ENCODE results near the gene CD47. TPM values are rescaled to one million over a fixed set of nuclear protein-coding genes. Genes with fewer than 3 reads are reported as not detected.

Gene CD47
- total RNA-seq, 1 experiment from 2014 or later = 63.6 TPM

DNA sequence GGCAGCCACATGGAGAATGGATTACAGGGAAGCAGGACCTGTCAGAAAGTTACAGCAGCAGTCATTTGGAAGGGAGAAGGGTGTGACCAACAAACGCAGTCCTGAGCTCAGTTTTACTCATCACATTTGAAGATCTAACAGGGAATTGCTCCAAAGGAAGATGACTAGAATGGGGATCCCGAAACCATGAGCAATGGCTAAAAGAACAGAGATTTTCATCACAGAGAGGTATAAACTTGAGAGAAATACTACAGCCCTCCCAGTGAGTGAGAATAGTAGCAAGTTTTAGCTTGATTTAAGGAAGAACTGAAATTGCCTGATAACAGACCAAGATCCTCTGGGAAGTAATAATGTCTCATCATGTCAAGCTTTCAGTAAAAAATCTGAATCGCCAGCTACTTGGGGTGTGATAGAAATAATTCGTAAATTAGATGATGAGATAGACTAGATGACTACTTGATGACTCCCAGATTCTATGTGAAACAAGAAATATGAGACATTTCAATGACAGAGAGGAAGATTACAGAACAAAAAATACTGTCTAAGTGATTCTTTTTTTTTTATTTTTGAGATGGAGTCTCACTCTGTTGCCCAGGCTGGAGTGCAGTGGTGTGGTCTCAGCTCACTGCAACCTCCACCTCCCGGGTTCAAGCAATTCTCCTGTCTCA lies 16.9 kb downstream of the CD47 start:
- H3K9ac ChIP-seq (ENCODE audit: low read length) = no peak overlapping the region
- no TSS peak for BruUV-seq (replicated peaks)
- H2AFZ ChIP-seq (ENCODE audit: low read length) = no peak overlapping the region
- H3K4me2 ChIP-seq (ENCODE audit: low read length) = no peak overlapping the region
- DNase-seq = peak; percentile 14
- H3K4me3 ChIP-seq (ENCODE audit: low read length) = no peak overlapping the region
- TF ChIP-seq EZH2phosphoT487 (IDR thresholded peaks at IDR 0.05; ENCODE audit: borderline replicate concordance, low read length) (no peak), EZH2 (IDR thresholded peaks at IDR 0.05; ENCODE audit: low read length, unreplicated experiment) (no peak)
- TF ChIP-seq, protein P1, sequence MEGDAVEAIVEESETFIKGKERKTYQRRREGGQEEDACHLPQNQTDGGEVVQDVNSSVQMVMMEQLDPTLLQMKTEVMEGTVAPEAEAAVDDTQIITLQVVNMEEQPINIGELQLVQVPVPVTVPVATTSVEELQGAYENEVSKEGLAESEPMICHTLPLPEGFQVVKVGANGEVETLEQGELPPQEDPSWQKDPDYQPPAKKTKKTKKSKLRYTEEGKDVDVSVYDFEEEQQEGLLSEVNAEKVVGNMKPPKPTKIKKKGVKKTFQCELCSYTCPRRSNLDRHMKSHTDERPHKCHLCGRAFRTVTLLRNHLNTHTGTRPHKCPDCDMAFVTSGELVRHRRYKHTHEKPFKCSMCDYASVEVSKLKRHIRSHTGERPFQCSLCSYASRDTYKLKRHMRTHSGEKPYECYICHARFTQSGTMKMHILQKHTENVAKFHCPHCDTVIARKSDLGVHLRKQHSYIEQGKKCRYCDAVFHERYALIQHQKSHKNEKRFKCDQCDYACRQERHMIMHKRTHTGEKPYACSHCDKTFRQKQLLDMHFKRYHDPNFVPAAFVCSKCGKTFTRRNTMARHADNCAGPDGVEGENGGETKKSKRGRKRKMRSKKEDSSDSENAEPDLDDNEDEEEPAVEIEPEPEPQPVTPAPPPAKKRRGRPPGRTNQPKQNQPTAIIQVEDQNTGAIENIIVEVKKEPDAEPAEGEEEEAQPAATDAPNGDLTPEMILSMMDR (conservative IDR thresholded peaks at IDR 0.05; ENCODE audit: low read depth, low read length) = no peak
- no peaks in the 10 kb centered on the region for H3F3A ChIP-seq (ENCODE audit: low read length, unreplicated experiment)
- ATAC-seq = peak; percentile 15
- intact Hi-C loops (cut with micrococcal nuclease) = no loop called here
- H4K20me1 ChIP-seq (ENCODE audit: low read length) = no peaks in the 10 kb centered on the region
- POLR2A ChIA-PET (ENCODE audit: unreplicated experiment) = no interaction called here
- peak overlapping the region; percentile 8 for H3K27ac ChIP-seq (ENCODE audit: low read length)
- no peaks in the 10 kb centered on the region for H3K79me2 ChIP-seq (ENCODE audit: low read length)
- H3K9me2 ChIP-seq (replicated peaks; ENCODE audit: low read length) = no peaks in the 10 kb centered on the region
- CTCF ChIA-PET = no interaction called here
- no peaks in the 10 kb centered on the region for H3K27me3 ChIP-seq (ENCODE audit: low read length)
- peaks cover 8% of the 10 kb centered on the region; the same call in 1 of the 2 replicates for H3K36me3 ChIP-seq (ENCODE audit: low read depth, low read length)
- H3K4me1 ChIP-seq (ENCODE audit: insufficient read depth, low read length) = 0 out of 2 replicates have a peak, but pooled peaks cover 10% of the 10 kb centered on the region
- H3K9me3 ChIP-seq (ENCODE audit: low read length) = no peaks in the 10 kb centered on the region

DNA sequence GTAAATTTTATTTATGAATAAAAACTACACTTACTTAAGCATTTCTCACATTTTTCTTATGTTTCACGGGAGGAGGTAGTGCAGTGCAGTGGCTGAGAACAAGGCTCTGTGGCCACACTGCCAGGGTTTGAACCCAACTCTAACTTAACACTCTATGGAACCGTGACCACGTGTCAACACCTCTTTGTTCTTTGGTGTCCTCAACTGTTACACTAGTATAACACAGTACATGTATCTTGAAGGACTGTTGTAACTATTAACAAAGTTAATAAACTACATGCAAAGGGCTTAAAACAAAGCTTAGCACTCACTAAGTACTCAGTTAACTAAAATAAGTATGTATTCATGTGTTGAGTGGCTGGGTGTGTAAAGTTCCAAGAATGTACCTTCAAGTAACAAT lies 19.5 kb downstream of the CD47 start:
- Histone ChIP-seq H3K27ac (ENCODE audit: low read length) (no peak overlapping the region), H3K9me3 (ENCODE audit: low read length) (no peaks in the 10 kb centered on the region), H4K20me1 (ENCODE audit: low read length) (no peaks in the 10 kb centered on the region), H3K4me3 (ENCODE audit: low read length) (no peak overlapping the region), H2AFZ (ENCODE audit: low read length) (no peak overlapping the region), H3K79me2 (ENCODE audit: low read length) (no peaks in the 10 kb centered on the region), H3K9ac (ENCODE audit: low read length) (no peak overlapping the region), H3F3A (ENCODE audit: low read length, unreplicated experiment) (no peaks in the 10 kb centered on the region), H3K27me3 (ENCODE audit: low read length) (no peaks in the 10 kb centered on the region), H3K9me2 (replicated peaks; ENCODE audit: low read length) (no peaks in the 10 kb centered on the region), H3K4me1 (ENCODE audit: insufficient read depth, low read length) (0 out of 2 replicates have a peak, but pooled peaks cover 10% of the 10 kb centered on the region), H3K4me2 (ENCODE audit: low read length) (no peak overlapping the region), H3K36me3 (ENCODE audit: low read depth, low read length) (0 out of 2 replicates have a peak, but pooled peaks cover 7% of the 10 kb centered on the region)
- TF ChIP-seq EZH2 (IDR thresholded peaks at IDR 0.05; ENCODE audit: low read length, unreplicated experiment) (no peak), EZH2phosphoT487 (IDR thresholded peaks at IDR 0.05; ENCODE audit: borderline replicate concordance, low read length) (no peak)
- TF ChIP-seq, protein P1 (conservative IDR thresholded peaks at IDR 0.05; ENCODE audit: low read depth, low read length) = no peak
- CTCF ChIA-PET = no interaction called here
- DNase-seq = no peak
- no peak for ATAC-seq
- POLR2A ChIA-PET (ENCODE audit: unreplicated experiment) = no interaction called here
- intact Hi-C loops (cut with micrococcal nuclease) = no loop called here
- no TSS peak for BruUV-seq (replicated peaks)

GRCh38 chr3:108070356-108070755 lies 20.5 kb downstream of the CD47 start:
- DNase-seq = no peak
- no peak overlapping the region for H3K9ac ChIP-seq (ENCODE audit: low read length)
- no peaks in the 10 kb centered on the region for H3K27me3 ChIP-seq (ENCODE audit: low read length)
- no peaks in the 10 kb centered on the region for H3F3A ChIP-seq (ENCODE audit: low read length, unreplicated experiment)
- no peaks in the 10 kb centered on the region for H4K20me1 ChIP-seq (ENCODE audit: low read length)
- H3K9me3 ChIP-seq (ENCODE audit: low read length) = no peaks in the 10 kb centered on the region
- H3K4me1 ChIP-seq (ENCODE audit: insufficient read depth, low read length) = 0 out of 2 replicates have a peak, but pooled peaks cover 10% of the 10 kb centered on the region
- no peak overlapping the region for H3K27ac ChIP-seq (ENCODE audit: low read length)
- H3K4me3 ChIP-seq (ENCODE audit: low read length) = no peak overlapping the region
- ATAC-seq = no peak
- TF ChIP-seq EZH2 (IDR thresholded peaks at IDR 0.05; ENCODE audit: low read length, unreplicated experiment) (no peak), EZH2phosphoT487 (IDR thresholded peaks at IDR 0.05; ENCODE audit: borderline replicate concordance, low read length) (no peak)
- TF ChIP-seq, protein P1 (conservative IDR thresholded peaks at IDR 0.05; ENCODE audit: low read depth, low read length) = no peak
- POLR2A ChIA-PET (ENCODE audit: unreplicated experiment) = no interaction called here
- no peak overlapping the region for H3K4me2 ChIP-seq (ENCODE audit: low read length)
- no TSS peak for BruUV-seq (replicated peaks)
- intact Hi-C loops (cut with micrococcal nuclease) = no loop called here
- no peak overlapping the region for H2AFZ ChIP-seq (ENCODE audit: low read length)
- no peaks in the 10 kb centered on the region for H3K79me2 ChIP-seq (ENCODE audit: low read length)
- CTCF ChIA-PET = no interaction called here
- H3K9me2 ChIP-seq (replicated peaks; ENCODE audit: low read length) = no peaks in the 10 kb centered on the region
- 0 out of 2 replicates have a peak, but pooled peaks cover 9% of the 10 kb centered on the region for H3K36me3 ChIP-seq (ENCODE audit: low read depth, low read length)

Measured in PC-3 (cell line).